HG03432 (cell line): Measurements from ENCODE around the gene TRPM5.

ENCODE experiments used
- ATAC-seq: cut with Tn5 transposase; IDR thresholded peaks from one replicate; pipeline ENCODE4 v1.9.1; 2021; ENCODE audit warnings: mild to moderate bottlenecking, moderate library complexity; ENCODE audit not compliant: unreplicated experiment

The TRPM5 gene

DNA sequence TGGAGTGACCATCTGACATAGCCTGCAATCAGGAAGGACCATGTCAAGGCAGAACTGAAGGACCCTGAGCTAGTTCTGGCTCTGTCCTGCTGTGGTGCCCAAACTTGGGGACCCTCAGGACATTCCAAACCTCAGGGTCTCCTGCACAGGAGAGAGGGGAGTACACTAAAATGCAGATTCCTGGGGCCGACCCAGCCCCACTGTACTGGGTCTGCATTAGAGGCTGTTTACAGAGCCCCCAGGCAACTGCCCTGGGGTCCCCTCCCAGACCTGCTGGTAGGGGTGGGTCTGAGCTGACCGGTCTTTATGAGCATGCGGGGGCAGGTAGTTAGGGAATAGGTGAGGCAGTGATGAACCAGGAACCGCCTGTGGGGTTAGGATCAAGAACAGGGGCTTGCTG lies 6.8 kb downstream of the TRPM5 start:
- ATAC-seq: no peak

DNA sequence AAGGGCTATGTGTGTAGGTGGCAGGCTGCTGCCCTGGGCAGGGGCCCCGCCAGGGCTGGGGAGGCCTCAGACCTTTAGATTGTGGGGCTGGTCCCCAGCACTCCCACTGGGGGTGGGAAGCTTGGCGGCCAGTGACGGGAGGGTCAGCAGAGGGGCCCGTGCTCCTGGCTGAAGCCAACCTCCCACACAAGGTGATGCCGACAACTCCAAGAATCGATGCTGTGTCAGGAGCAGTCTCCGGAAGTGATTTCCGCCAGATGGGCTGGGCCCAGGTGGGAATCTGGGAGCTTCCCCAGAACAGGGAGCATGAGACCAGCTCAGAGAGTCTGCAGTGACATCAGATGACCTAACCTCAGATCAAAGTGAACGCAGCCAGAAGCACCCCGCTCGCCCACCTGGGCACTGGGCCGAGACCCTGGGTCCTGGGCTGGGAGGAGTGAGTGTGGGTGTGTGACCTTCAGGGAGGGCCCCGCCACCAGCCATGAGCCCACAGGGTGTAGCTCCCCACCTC lies 7.7 kb downstream of the TRPM5 start:
- ATAC-seq: no peak

DNA sequence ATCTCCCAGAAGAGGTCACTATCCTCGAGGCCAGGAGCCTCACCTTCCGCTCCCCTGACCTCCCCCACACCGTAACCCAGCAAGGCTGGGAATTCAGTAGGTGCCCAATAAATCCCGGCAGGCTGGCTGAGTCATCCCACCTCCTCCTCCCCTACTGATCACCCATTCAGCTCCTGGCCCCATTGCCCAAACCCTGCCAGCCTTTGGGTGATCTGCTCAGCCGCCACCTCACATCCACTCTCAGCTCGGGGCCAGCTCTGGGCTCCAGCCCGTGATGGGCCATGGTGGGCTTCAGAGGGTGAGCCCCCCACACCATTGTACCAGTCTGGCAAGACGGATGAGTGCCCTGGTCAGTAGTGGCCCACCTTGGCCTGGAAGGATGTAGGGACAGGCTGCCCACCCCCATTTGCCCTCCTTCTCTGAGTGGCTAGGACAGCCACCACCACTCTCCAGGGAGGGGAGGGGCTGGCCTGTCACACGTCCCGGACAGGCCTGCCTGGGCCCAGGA lies 8.2 kb downstream of the TRPM5 start:
- ATAC-seq: no peak

DNA sequence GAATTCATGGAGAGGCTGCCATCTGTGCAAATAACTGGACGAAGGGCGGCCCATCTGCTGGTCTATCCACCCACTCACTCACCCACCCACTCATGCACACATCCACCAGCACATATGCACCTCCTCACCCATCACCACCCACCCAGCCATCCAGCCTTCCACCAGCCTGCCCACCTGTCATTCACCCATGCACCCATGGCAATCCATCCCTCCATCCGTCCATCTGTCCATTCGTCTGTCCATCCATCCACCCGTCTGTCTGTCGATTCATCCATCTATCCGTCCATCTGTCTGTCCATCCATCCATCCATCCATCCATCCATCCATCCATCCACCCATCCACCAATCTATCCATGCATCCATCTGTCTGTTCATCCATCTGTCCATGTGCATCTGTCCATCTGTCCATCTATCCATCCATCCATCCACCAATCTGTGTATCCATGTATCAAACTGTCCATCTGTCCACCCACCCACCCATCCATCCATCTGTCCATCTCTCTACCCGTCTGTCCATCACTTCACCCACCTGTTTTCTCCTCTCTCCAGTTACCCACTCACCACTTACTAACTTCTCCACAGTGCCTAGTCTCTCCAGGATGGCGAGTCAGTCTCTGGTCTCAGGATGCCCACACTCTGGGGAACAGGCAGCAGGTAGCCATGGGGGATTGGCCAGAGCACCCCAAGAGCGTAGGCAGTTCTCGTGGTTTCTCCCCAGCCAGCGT lies 8.9 kb downstream of the TRPM5 start:
- no peak for ATAC-seq

DNA sequence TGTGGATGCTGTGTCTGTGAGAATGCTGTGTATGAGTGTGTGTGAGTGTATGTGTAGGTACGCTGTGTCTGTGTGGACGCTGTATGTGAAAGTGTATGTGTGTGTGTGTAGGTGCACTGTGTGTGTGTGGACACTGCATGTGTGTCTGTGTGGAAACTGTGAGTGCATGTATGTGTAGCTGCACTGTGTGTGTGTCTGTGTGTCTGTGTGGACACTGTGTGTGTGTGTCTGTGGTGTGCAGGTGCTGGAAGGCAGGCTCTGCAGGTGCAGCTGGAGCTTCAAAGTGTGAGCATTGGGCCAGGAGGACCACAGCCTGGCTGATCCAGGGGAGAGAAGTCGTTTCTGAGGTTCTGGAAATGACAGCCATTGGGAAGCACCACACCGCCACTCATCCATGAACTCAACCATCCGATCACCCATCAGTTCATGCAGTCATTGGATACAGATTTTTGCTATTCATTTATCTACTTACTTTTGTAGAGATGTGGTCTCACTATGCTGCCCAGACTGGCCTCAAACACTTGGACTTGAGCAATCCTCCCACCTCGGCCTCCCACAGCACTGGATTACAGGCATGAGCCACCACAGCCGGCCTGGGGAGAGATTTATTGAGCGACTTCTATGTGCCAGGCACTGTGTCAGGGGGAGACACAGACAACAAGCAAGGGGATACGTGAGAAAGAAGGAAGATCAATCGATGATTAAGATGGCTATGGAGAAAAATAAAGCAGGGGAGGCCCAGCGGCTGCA lies 9.6 kb downstream of the TRPM5 start:
- no peak for ATAC-seq

DNA sequence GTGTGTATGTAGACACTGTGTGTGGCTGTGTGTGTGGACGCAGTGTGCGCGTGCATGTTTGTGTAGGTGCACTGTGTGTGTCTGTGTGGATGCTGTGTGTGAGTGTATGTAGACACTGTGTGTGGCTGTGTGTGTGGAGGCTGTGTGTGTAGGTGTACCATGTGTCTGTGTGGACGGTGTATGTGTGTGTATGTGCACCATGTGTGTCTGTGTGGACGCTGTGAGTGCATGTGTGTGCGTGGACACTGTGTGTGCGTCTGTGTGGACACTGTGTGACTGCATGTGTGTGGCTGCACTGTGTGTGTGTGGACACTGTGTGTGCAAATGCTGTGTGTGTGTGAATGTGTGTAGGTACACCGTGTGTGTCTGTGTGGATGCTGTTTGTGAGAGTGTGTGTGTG lies 10.3 kb downstream of the TRPM5 start:
- ATAC-seq: no peak

DNA sequence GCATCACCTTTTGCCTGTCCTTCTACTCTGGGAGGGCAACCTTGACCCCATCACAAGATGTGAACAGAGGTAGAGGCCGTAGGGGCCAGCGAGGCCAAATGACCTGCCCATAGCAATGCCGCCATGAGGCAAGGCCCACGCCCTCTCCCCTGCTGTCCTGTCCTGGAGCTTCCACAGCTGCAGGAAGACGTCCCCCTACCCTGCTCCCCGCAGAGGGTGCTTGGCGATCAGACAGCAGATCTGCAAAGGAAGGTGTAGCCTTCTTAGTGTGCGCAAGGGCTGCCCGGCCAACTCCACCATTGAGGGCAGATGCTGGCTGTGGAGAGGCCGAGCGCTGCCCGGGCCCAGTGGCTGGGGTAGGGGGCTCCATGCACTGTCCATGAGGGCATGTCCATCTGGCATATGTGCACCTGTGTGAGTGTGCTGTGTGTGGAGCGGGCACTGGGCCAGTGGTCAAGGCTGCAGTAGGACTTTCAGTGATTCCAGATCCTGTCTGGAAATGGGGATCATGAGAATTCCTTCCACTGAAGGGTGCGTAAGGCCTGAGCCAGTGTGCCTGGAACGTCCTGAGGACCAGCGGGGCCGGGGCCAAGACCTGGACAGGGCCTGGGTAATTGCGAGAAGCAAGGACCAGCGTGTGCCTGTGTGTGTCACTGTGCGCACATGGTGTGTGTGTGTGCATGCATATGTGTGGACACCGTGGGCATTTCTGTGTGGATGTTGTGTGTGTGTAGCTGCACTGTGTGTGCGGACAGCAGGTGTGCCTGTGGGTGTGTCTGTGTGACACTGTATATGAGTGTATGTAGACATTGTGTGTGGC lies 11.0 kb downstream of the TRPM5 start:
- ATAC-seq: no peak

DNA sequence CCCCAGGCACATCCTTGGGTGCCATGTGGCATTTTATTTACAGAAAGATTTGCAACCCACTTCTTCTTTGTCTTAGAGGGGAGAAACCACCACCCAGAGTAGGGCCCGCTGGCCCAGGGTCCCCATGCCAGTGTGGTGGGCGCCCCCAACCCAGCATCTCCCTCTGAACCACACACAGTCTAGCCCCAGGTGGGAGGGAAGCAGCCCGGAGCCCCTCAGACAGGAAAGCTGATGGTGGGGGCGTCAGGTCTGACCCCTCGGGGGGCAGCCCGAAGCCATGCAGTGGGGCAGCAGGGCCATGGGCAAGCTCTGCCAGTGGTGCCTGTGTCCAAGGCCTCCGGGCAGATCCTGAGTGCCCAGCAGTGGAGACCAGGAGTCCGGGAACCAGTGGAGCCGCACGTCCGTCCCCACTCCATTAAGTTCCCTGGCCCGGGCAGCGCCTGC lies 11.7 kb downstream of the TRPM5 start:
- ATAC-seq: no peak

DNA sequence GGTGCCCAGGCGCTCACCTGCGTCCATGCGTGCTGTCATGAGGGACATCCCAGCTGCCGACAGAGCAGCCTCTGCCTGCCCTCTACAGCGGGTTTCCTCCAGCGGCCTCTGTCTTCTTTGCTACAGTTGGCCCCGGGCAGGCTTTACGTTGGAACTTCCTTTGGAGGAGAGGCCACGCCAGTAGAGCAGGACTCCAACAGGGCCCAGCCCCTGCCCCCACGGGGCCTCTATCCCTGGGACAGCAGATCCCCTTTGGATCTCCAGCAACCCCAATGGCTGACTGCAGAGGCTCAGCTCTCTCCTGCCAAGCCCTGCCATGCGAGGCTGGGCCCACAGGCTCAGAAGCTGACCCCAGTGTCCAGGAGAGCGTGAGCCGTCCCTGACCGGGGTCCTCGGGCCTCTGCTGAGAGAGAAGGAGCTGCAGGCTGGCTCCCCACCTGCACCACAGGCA lies 12.1 kb downstream of the TRPM5 start:
- ATAC-seq: no peak

DNA sequence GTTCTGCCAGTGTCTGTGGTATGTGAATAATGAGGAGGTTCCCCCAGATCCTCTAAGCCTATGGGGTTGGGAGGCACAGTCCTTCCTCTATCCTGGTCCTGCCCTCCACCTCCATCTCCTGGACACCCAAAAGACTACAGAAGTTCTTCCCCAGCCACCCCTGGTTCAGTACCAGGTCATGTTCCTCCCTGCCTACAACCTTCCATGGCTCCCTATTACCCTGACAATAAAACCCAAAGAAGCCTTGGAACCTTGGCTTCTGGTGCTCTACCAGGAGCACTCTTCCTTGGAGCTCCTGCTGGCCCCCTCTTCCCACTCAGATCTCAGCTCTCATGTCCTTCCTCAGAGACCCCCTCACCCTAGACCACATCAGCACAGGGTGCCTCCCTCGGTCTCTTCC lies 12.9 kb downstream of the TRPM5 start:
- no peak for ATAC-seq

DNA sequence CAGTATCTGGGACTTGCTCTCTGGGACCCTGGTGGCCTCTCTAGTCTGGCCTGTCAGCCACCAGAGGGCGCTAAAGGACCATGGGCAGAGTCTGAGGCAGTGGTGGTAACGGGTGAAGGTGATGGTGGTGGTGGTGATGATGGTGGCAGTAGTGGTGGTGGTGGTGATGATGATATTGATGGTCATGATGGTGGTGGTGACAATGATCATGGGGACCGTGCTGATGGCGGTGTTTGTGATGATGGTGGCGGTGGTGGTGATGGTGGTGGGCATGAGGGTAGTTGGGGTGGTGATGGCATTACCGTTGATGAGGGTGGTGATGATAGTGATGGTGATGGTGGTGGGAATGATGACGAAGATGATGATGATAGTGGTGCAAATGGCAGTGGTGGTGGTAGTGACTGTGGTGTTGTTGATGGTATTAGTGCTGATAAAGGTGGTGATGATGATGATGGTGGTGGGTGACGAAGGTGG lies 16.0 kb downstream of the TRPM5 start:
- ATAC-seq: no peak

DNA sequence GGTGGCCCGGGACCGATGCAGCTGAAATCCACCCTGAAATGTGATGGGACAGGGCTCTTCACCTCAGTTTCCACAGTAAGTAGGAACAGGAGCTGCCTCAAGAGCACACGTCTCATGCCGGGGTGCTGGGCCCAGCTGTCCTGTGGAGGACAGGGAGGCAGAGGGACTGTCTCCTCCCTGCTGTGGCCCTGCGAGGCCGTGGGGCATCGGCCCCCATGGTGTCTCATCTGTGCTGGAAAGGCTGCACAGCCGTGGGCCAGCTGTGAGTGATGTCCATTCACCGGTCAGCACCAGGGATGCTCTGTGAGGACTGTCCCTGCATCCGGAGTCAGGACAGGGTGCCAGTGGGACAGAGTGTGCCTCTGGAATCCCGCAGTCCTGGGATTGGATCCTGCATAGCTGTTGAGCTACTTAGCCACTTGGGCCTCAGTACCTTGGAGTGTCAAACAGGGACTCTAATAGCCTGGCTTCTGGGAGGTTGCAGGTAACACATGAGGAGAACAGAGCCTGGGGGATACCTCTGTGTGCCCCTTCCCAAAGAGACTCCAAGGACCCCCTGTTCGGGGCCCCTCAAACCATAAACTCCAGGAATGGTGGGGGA lies 16.5 kb downstream of the TRPM5 start:
- ATAC-seq: no peak

DNA sequence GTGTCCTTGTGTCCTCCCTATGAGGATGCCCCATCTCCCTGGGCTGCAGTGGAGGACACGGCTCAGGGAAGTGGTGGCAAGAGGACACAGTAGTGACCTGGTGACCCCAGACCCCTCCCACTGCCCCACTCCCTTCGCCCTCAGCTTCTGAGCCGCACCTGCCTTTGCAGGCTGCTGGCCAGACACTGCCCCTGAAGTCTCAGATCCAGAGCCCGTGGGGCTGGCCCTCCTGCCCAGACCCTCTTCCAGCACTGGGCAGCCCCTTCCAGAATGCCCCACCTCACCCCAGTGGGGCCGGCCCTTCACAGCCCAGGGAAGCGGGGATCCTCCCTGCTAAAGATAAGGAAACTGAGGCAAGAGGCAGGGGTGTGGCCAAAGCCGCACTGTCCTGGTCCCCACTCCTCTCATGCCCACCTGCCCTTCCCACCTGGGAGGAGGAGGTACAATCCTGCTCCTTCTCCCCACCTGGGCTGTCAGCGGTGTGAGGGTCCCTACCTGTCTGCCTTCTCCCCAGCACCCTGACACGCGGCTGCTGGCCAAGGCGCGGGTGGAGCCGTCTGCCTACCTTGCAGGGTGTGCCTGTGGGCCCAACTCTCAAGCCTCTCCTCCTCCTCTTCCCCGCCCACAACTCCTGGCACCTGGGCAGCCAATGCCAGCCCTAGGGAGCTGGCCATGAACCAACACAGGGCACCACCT lies 17.3 kb downstream of the TRPM5 start:
- ATAC-seq: no peak

DNA sequence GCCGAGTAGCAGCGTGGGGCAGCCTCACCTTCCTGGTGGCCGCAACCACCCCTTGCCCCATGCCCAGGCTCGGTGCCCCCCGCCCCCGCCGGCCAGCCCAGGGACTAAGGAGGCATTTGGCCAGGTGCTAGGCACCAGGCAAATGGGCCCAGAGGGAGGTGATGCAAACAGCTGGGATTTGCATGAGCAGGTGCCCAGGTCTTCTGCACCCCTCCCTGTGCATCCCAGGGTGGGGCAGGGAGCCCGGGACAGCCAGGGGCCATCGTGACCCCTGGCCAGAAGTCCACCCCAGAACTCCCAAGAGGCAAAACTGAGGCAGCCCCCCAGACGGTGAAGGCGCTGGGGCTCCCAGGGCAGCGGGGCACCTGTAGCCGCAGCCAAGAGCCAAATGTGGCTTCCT lies 18.1 kb downstream of the TRPM5 start:
- ATAC-seq: no peak

DNA sequence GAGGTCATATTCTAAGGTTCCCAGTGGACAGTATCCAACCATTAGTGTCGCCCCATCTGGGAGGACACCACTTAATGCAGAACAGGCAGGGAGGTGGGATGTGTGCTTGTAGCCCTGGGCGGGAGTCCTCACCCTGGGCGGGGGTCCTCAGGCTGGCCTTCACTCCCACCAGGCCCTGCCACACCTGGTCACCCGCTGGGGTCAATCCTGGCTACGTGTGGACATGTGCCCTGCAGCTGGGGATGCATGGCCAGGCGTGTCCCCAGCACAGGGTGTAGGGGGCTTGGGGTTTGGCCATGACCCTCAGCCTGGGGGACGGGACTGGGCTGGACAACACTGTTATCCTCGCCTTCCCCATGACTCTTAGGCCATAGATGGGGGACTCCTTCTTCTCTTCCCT lies 18.8 kb downstream of the TRPM5 start:
- ATAC-seq: no peak

DNA sequence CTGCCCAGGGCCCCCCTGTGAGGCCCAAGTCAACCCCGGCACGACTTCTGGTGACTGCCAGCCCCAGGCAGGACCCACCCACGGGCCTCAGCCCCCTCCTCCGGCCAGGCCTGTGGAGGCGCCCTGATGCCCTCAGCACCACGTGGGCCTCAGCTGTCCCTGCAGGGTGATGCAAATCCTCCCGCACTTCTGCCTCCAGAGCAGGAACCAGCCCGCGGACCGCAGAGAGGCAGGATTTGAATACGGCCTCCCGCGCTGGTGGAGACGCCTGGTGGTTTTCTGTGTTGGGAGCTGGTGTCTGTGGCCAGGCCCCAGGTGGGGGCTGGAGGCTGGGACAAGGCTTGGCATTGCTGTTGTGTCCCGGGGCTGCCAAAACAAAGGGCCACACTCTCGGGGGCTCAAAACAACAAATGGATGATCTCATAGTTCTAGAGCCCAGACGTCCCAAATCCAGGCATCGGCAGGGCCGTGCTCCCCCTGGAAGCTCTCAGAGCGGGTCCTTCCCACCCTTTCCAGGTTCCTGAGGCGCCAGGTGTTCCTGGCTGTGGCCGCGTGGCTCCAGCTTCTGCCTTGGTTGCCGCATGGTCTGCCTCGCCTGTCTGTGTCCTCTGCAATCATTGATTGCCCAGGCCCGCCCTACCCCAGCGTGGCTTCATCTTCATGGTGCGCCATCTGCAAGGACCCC lies 19.4 kb downstream of the TRPM5 start:
- ATAC-seq: no peak

DNA sequence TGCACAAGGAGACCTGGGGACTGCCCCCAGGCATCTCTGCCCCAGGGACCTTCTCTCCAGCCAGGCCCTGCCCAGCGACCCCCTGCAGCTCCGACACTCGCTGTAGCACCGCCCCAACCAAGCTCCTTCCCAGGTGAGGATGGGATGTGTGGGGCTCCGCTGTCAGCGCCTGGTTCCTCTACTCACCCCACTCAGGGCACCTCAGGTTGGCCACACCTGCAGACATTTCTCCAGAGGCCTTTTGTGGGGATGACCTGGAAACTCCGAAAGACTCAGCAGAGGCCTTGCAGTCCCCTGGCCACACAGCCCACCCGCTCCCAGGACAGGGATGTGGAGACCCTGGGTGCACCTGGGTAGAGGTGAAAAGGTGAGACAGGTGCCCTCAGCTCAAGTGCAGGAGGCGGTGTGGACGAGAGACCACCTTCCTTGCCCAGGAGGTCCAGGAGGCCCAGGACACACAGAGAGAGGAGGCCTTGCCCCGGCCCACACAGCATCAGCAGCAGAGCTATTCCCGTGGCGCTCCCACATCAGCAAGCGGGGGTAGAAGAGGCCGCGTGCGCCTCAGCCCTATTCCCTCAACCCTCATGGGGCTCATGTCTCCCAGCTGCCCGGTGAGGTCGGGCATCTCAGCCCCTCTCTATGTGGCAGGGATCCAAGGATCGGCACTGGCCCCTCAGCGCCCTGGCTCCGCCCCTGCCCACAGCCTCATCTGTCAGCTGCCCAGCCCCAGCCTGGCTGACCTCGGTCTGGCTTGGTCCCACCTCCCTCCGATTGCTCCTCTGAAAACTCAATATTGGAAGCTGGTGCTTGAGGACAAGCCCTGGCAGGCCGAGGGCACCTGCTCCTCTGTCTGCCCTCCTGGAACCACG lies 20.9 kb downstream of the TRPM5 start:
- no peak for ATAC-seq

DNA sequence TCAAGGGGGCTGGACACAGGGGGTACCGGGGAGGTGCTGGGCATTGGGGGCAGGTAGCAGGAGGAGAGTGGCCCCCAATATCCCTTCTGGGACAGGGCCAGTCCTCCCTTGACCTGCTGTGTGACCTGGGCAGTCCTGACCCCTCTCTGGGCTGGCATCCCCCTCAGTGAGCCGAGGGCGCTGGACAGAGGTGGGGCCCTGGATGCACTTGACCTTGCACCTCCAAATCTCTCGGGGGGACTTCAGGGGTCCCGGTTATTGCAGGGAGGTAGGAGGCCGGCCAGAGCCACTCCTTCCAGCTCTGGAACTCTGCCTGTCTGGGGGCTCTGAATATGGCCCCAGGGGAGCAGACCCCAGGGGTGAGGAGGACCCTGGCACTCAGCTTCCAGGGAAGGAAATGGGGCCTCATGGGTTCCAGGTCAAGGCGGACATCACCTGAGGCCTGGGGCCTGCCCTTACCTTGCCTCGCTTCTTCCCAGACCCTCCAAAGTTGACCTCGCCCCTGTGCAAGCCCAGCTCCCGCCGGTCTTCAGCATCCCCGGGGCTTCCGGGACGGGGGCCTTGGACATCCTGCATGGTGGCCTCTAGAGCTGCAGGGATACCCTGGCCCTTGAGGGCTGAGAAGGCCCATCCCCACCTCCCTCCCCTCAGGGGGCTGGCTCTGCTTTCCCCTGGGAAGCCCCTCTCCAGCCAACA lies 21.7 kb downstream of the TRPM5 start:
- ATAC-seq: no peak
